ENCODE measurements around the gene MIER2.
"Not testable (repeated sequence)": the region's sequence is repeated elsewhere in the genome, so short reads cannot be mapped to it uniquely, and the experiment has no call there.

Gene MIER2

GRCh38 chr19:344625-345319 is at the start of gene MIER2:
Gene MIER2 (minus strand): TSS chr19:344796. CDS start chr19:344782, 14 bp downstream.
- DNase-seq (ENCODE audit: low spot score) = peak; percentile 97

- DNase-seq (ENCODE audit: low spot score) = not testable (repeated sequence)
These were observed 49.0 kb upstream of the MIER2 start for GRCh38 chr19:393560-393959.

GRCh38 chr19:392375-392970 is 47.9 kb upstream of the MIER2 start:
- no peak for DNase-seq (ENCODE audit: low spot score)

- DNase-seq (ENCODE audit: low spot score) = no peak
These were observed 47.3 kb upstream of the MIER2 start for GRCh38 chr19:391726-392374.

- DNase-seq (ENCODE audit: low spot score) = no peak
These were observed 46.6 kb upstream of the MIER2 start for GRCh38 chr19:391207-391557.

GRCh38 chr19:390386-391206 is 46.0 kb upstream of the MIER2 start:
- DNase-seq (ENCODE audit: low spot score) = no peak

GRCh38 chr19:389935-390289 is 45.3 kb upstream of the MIER2 start:
- DNase-seq (ENCODE audit: low spot score) = no peak

GRCh38 chr19:389255-389934 is 44.8 kb upstream of the MIER2 start:
- DNase-seq (ENCODE audit: low spot score) = no peak

GRCh38 chr19:388691-389090 is 44.1 kb upstream of the MIER2 start:
- no peak for DNase-seq (ENCODE audit: low spot score)

- DNase-seq (ENCODE audit: low spot score) = no peak
These were observed 43.2 kb upstream of the MIER2 start for GRCh38 chr19:387777-388176.

- not testable (repeated sequence) for DNase-seq (ENCODE audit: low spot score)
These were observed 42.2 kb upstream of the MIER2 start for GRCh38 chr19:386632-387301.

- not testable (repeated sequence) for DNase-seq (ENCODE audit: low spot score)
These were observed 41.6 kb upstream of the MIER2 start for GRCh38 chr19:386189-386588.

- DNase-seq (ENCODE audit: low spot score) = no peak
These were observed 40.2 kb upstream of the MIER2 start for GRCh38 chr19:384799-385169.

GRCh38 chr19:383922-384798 is 39.6 kb upstream of the MIER2 start:
- no peak for DNase-seq (ENCODE audit: low spot score)

- no peak for DNase-seq (ENCODE audit: low spot score)
These were observed 38.4 kb upstream of the MIER2 start for GRCh38 chr19:383040-383439.

GRCh38 chr19:382578-382977 is 38.0 kb upstream of the MIER2 start:
- peak; percentile 63 for DNase-seq (ENCODE audit: low spot score)

- DNase-seq (ENCODE audit: low spot score) = not testable (repeated sequence)
These were observed 37.3 kb upstream of the MIER2 start for GRCh38 chr19:381901-382300.

- DNase-seq (ENCODE audit: low spot score) = not testable (repeated sequence)
These were observed 36.1 kb upstream of the MIER2 start for GRCh38 chr19:380618-381219.

- DNase-seq (ENCODE audit: low spot score) = no peak
These were observed 35.2 kb upstream of the MIER2 start for GRCh38 chr19:379796-380195.

- no peak for DNase-seq (ENCODE audit: low spot score)
These were observed 34.1 kb upstream of the MIER2 start for GRCh38 chr19:378706-379105.

Data from AG08395 (cell line).